K562 (cell line): Measurements from ENCODE around the gene BSDC1. TPM values are rescaled to one million over a fixed set of nuclear protein-coding genes. Genes with fewer than 3 reads are reported as not detected.

ENCODE experiments used
- ATAC-seq: fragments of 200-7000 bp; cut with Tn5 transposase; 3 replicates; pipeline ENCODE4 v1.9.1; 2020; ENCODE audit warnings: moderate library complexity
- BruUV-seq: library from RNA; stranded (reverse); fragments of 400-500 nt; replicated peaks from 2 replicates; lab custom pipeline; 2021; lab: Mats Ljungman, UMichigan
- CTCF ChIA-PET: fragments of 300-600 bp; formaldehyde crosslinking; extraction: SDS; loops from one replicate; lab custom pipeline; 2021; ENCODE audit warnings: low intra/inter-chr PET ratio; lab: Yijun Ruan, JAX
- POLR2A ChIA-PET: fragments of 300-600, 350-650 bp; sonication (Branson Sonifier 250); formaldehyde crosslinking; extraction: SDS; loops from one replicate; lab custom pipeline; 2021; ENCODE audit warnings: antibody characterized with exemption, inconsistent platforms; lab: Yijun Ruan, JAX
- DNase-seq, 4 experiments: peaks; one replicate each; pipeline versions ENCODE4 v3.0.0 to v3.0.0-alpha.2; 2011 to 2018; ENCODE audit warnings: low spot score in 3 of 4, mixed read lengths in 3 of 4; ENCODE audit errors: extremely low read depth in 1 of 4
- FAIRE-seq: peaks from 2 replicates; lab custom pipeline; 2011; peaks lifted over from hg19 to GRCh38; lab: Jason Lieb, UNC
- H2AFZ ChIP-seq: 2 replicates; pipeline ENCODE4 v1.6.0; 2011; ENCODE audit warnings: low read depth, low read length, control low read depth, inconsistent platforms
- H3K27ac ChIP-seq: fragments of 200-600 bp; 3 replicates; pipeline ENCODE4 v1.8.0; 2011; ENCODE audit warnings: low read depth, mild to moderate bottlenecking, control low read depth, inconsistent platforms, low read length, moderate library complexity, mixed read lengths; ENCODE audit errors: extremely low read depth
- H3K27me3 ChIP-seq, 2 experiments: fragments of 300-600 bp in 1 of 2; 2 replicates in 1 of 2; 3 replicates in 1 of 2; pipeline versions ENCODE4 v1.6.0 to v1.8.0; 2011; ENCODE audit warnings: inconsistent platforms in 2 of 2, low read length in 2 of 2, mild to moderate bottlenecking in 1 of 2, mixed read lengths in 1 of 2, moderate library complexity in 1 of 2; ENCODE audit not compliant: control insufficient read depth in 2 of 2, insufficient read depth in 2 of 2
- H3K36me3 ChIP-seq: fragments of 300-600 bp; 3 replicates; pipeline ENCODE4 v1.8.0; 2011; ENCODE audit warnings: mild to moderate bottlenecking, low read length, inconsistent platforms; ENCODE audit not compliant: control insufficient read depth, insufficient read depth
- H3K4me1 ChIP-seq, 2 experiments: fragments of 200-600 bp in 1 of 2; replicated peaks in 1 of 2; 2 replicates in 1 of 2; 3 replicates in 1 of 2; pipeline versions ENCODE4 v1.5.1 to v1.8.0; 2011; ENCODE audit warnings: inconsistent platforms in 2 of 2, low read length in 2 of 2, mild to moderate bottlenecking in 1 of 2, mixed read lengths in 1 of 2, moderate library complexity in 1 of 2; ENCODE audit not compliant: control insufficient read depth in 2 of 2, insufficient read depth in 2 of 2
- H3K4me2 ChIP-seq: 2 replicates; pipeline ENCODE4 v1.6.1; 2011; ENCODE audit warnings: low read length, control low read depth, inconsistent platforms, mixed read lengths; ENCODE audit not compliant: insufficient read depth
- H3K4me3 ChIP-seq: fragments of 200-600 bp; sonication (generic), shearing (Covaris generic); 2 replicates; pipeline ENCODE4 v1.5.1; 2016; ENCODE audit warnings: control low read depth, inconsistent platforms
- H3K79me2 ChIP-seq: fragments of 200-600 bp; 3 replicates; pipeline ENCODE4 v1.8.0; 2011; ENCODE audit warnings: low read length, inconsistent platforms; ENCODE audit not compliant: control insufficient read depth, insufficient read depth
- H3K9ac ChIP-seq, 2 experiments: 2 replicates each; pipeline versions ENCODE4 v1.6.0 to v1.6.1; 2011; ENCODE audit warnings: low read depth in 2 of 2, low read length in 2 of 2, control low read depth in 1 of 2, inconsistent platforms in 1 of 2, mild to moderate bottlenecking in 1 of 2, mixed read lengths in 1 of 2; ENCODE audit not compliant: insufficient read depth in 1 of 2
- H3K9me1 ChIP-seq: one replicate; pipeline ENCODE4 v1.6.0; 2011; ENCODE audit warnings: inconsistent platforms, mild to moderate bottlenecking, low read length, moderate library complexity; ENCODE audit not compliant: control insufficient read depth, insufficient read depth
- H3K9me3 ChIP-seq: replicated peaks from 2 replicates; pipeline ENCODE4 v1.5.1; 2011; ENCODE audit warnings: low read depth, low read length, inconsistent platforms; ENCODE audit not compliant: control insufficient read depth, insufficient read depth
- H4K20me1 ChIP-seq: replicated peaks from 2 replicates; pipeline ENCODE4 v1.6.1; 2011; ENCODE audit warnings: low read length, inconsistent platforms, mixed read lengths; ENCODE audit not compliant: control insufficient read depth, insufficient read depth
- CBFA2T3 ChIP-seq: fragments of 450-650 bp; IDR thresholded peaks from 2 replicates; pipeline ENCODE4 v1.6.1; 2017
- CBX3 ChIP-seq, 2 experiments: IDR thresholded peaks; 1 replicate in 1 of 2; 2 replicates in 1 of 2; pipeline ENCODE4 v1.6.1; 2012; ENCODE audit warnings: inconsistent platforms in 2 of 2, low read length in 2 of 2, borderline replicate concordance in 1 of 2, control low read depth in 1 of 2
- DPF2 ChIP-seq: fragments of 450-650 bp; IDR thresholded peaks from 2 replicates; pipeline ENCODE4 v1.6.1; 2016
- POLR2A ChIP-seq: fragments of 450-650 bp; conservative IDR thresholded peaks from 2 replicates; pipeline ENCODE4 v1.6.1; 2016
- YBX1 ChIP-seq: fragments of 450-650 bp; IDR thresholded peaks from 2 replicates; pipeline ENCODE4 v1.7.1; 2016; ENCODE audit warnings: mild to moderate bottlenecking
- ZBTB1 ChIP-seq: sonication (generic); formaldehyde crosslinking; IDR thresholded peaks from 2 replicates; pipeline ENCODE4 v1.8.1; 2023; ENCODE audit warnings: missing genetic modification reagents, low read depth, mild to moderate bottlenecking, borderline replicate concordance
- ZNF140 ChIP-seq: fragments of 250-450 bp; sonication (Bioruptor Pico); IDR thresholded peaks from 2 replicates; pipeline ENCODE4 v1.8.0; 2021; ENCODE audit warnings: moderate library complexity, mild to moderate bottlenecking, inconsistent platforms
- ZNF444 ChIP-seq: fragments of 250-450 bp; sonication (Bioruptor Pico); IDR thresholded peaks from 2 replicates; pipeline ENCODE4 v1.4.0; 2020; ENCODE audit warnings: mild to moderate bottlenecking, moderate library complexity
- WGBS: fragments of 100-300 bp; shearing (Covaris generic); methylation state at CpG from one replicate; pipeline ENCODE4 v1.1.6; 2016; ENCODE audit warnings: low coverage, mixed read lengths; ENCODE audit not compliant: insufficient coverage; ENCODE audit errors: missing lambda C conversion rate; 5-methylcytosine and 5-hydroxymethylcytosine counted together
- in situ Hi-C: fragments of 300-500 bp; cut with MboI; formaldehyde crosslinking; loops from 4 replicates; pipeline ENCODE4 v1.15.0; 2018; ENCODE audit warnings: inconsistent platforms, mixed read lengths
- intact Hi-C: fragments of 100-400 bp; cut with micrococcal nuclease; formaldehyde crosslinking; loops from 2 replicates; pipeline ENCODE4 v1.14.2; 2022
- polyA plus RNA-seq, 8 experiments: library from polyadenylated mRNA; depleted of rRNA in 4 of 8; stranded (reverse) in 5 of 8; unstranded in 3 of 8; fragments of >200 nt; fragmentation: Nextera tagmentation in 2 of 8; fragmentation: Illumina TruSeq in 1 of 8; extraction: Ambion mirVana in 2 of 8; extraction: Trizol in 1 of 8; gene quantifications; 2 replicates each; pipeline versions ENCODE4 v1.2.1 to v1.2.3, GENCODE V29; 2011 to 2014; ENCODE audit warnings: inconsistent platforms in 1 of 8, missing spikeins in 1 of 8
- total RNA-seq, 7 experiments: library from RNA; depleted of rRNA in 6 of 7; stranded (reverse); fragments of >200 nt in 6 of 7; fragmentation: Illumina TruSeq in 2 of 7; extraction: Trizol in 2 of 7; gene quantifications; 2 replicates each; pipeline versions ENCODE4 v1.2.1 to v1.2.3, GENCODE V29; 2011 to 2021; ENCODE audit warnings: low replicate concordance in 1 of 7
- TF ChIP-seq, protein P1 (sequence below): fragments of 250-450 bp; sonication (Bioruptor Pico); IDR thresholded peaks from 2 replicates; pipeline ENCODE4 v1.5.0; 2021
- TF ChIP-seq, protein P2 (sequence below), 2 experiments: IDR thresholded peaks in 1 of 2; conservative IDR thresholded peaks in 1 of 2; 2 replicates each; pipeline ENCODE4 v1.6.1; 2016; ENCODE audit warnings: low read depth in 2 of 2, mild to moderate bottlenecking in 1 of 2, missing compliant biosample characterization in 1 of 2, missing genetic modification characterization in 1 of 2, moderate library complexity in 1 of 2

Gene BSDC1
- total and polyA plus RNA-seq, 9 of the 15 experiments (the other 6 are each of a cell fraction or from before 2014, with no cell fraction given), result 10.2 to 96.8 (median 73.1) TPM

- peak; percentile 6; the same call in 1 of the 2 replicates for TF ChIP-seq CBFA2T3
- TF ChIP-seq POLR2A, result 0 out of 2 replicates have a peak, but pooled peaks have one; percentile 22
- TF ChIP-seq ZBTB1 (CRISPR knock-in tag), result no peak
- no peak for TF ChIP-seq YBX1
- TF ChIP-seq DPF2, result 0 out of 2 replicates have a peak, but pooled peaks have one; percentile 14
- Histone ChIP-seq H3K9me3 (no peaks in the 10 kb centered on the region; the same call in 1 of the 2 replicates), H3K36me3 (peaks cover 87% of the 10 kb centered on the region), H3K9me1 (peaks cover 11% of the 10 kb centered on the region), H4K20me1 (peaks cover 5% of the 10 kb centered on the region; the same call in 1 of the 2 replicates), H3K4me3 (no peak overlapping the region), H3K79me2 (peaks cover 73% of the 10 kb centered on the region), H3K9ac (peak overlapping the region in 1 of 2 experiments; percentile 6; a peak in 2 of 4 replicates), H3K4me2 (peak overlapping the region; percentile 23; the same call in 1 of the 2 replicates), H3K4me1 (peaks cover 44 to 54% of the 10 kb centered on the region in 2 experiments), H3K27ac (peak overlapping the region; percentile 25; the same call in 2 of the 3 replicates), H2AFZ (no peak overlapping the region), H3K27me3 (no peaks in the 10 kb centered on the region)
- ChIA-PET CTCF (no interaction called here), POLR2A (interaction anchor here (2.9 to 7.7 kb wide), 3 partner anchors 8 to 54 kb away, joined by 11 to 62 read pairs (median 47); partner anchors contain the start of gene MARCKSL1)
- intact Hi-C loops (no loop called here), in situ Hi-C loops (no loop called here)
- DNase-seq, result peak in 1 of 4 experiments; percentile 48
- 38% methylated on average over 3 of the region's 6 CpGs for WGBS
- ATAC-seq, result no peak
- peak; percentile 11 for FAIRE-seq
- BruUV-seq, result no TSS peak
Measured at GRCh38 chr1:32388641-32389040, 5.6 kb downstream of the BSDC1 start.

GRCh38 chr1:32386676-32387392 is 7.4 kb downstream of the BSDC1 start:
- Histone ChIP-seq H3K79me2 (peaks cover 55% of the 10 kb centered on the region), H2AFZ (no peak overlapping the region), H3K4me3 (no peak overlapping the region), H3K9ac (no peak overlapping the region), H3K27ac (no peak overlapping the region), H3K9me1 (peaks cover 11% of the 10 kb centered on the region), H4K20me1 (peaks cover 5% of the 10 kb centered on the region; the same call in 1 of the 2 replicates), H3K36me3 (peaks cover 89% of the 10 kb centered on the region), H3K4me1 (peaks cover 29 to 37% of the 10 kb centered on the region in 2 experiments), H3K9me3 (no peaks in the 10 kb centered on the region; the same call in 1 of the 2 replicates), H3K4me2 (no peak overlapping the region), H3K27me3 (no peaks in the 10 kb centered on the region)
- ChIA-PET CTCF (no interaction called here), POLR2A (interaction anchor here (0.6 to 7.7 kb wide), 9 partner anchors 7 to 132 kb away, joined by 3 to 62 read pairs (median 3); partner anchors contain the start of gene BSDC1)
- FAIRE-seq (no peak), DNase-seq (no peak), ATAC-seq (no peak)
- in situ Hi-C loops (no loop called here), intact Hi-C loops (no loop called here)
- BruUV-seq, result no TSS peak
- WGBS, result 97% methylated on average over 11 of the region's 13 CpGs
- TF ChIP-seq ZNF140 (CRISPR knock-in tag) (no peak), CBX3 (IDR thresholded peaks at IDR 0.05; ENCODE audit: borderline replicate concordance in 1 of 2, low read length in 2 of 2) (no peak), ZNF444 (CRISPR knock-in tag) (no peak)
- TF ChIP-seq, protein P1, sequence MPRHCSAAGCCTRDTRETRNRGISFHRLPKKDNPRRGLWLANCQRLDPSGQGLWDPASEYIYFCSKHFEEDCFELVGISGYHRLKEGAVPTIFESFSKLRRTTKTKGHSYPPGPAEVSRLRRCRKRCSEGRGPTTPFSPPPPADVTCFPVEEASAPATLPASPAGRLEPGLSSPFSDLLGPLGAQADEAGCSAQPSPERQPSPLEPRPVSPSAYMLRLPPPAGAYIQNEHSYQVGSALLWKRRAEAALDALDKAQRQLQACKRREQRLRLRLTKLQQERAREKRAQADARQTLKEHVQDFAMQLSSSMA (CRISPR knock-in tag), result no peak
- TF ChIP-seq, protein P2, sequence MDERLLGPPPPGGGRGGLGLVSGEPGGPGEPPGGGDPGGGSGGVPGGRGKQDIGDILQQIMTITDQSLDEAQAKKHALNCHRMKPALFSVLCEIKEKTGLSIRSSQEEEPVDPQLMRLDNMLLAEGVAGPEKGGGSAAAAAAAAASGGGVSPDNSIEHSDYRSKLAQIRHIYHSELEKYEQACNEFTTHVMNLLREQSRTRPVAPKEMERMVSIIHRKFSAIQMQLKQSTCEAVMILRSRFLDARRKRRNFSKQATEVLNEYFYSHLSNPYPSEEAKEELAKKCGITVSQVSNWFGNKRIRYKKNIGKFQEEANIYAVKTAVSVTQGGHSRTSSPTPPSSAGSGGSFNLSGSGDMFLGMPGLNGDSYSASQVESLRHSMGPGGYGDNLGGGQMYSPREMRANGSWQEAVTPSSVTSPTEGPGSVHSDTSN (CRISPR knock-in tag; IDR thresholded peaks at IDR 0.05; ENCODE audit: low read depth), result no peak
- TF ChIP-seq, protein P2 (tag; conservative IDR thresholded peaks at IDR 0.05; ENCODE audit: low read depth), result 0 out of 2 replicates have a peak, but pooled peaks have one; percentile 7
